Medulla oblongata (tissue), 1 donor: ENCODE data around the gene FAM53A.
A peak's percentile ranks its signal among the peaks of the same experiment; 100 is the strongest.
"Not testable (repeated sequence)": the region's sequence is repeated elsewhere in the genome, so short reads cannot be mapped to it uniquely, and the experiment has no call there.

Source experiments
- DNase-seq: peaks from one replicate; pipeline ENCODE4 v3.0.0-alpha.2; 2015; ENCODE audit errors: extremely low spot score

Gene FAM53A

DNA sequence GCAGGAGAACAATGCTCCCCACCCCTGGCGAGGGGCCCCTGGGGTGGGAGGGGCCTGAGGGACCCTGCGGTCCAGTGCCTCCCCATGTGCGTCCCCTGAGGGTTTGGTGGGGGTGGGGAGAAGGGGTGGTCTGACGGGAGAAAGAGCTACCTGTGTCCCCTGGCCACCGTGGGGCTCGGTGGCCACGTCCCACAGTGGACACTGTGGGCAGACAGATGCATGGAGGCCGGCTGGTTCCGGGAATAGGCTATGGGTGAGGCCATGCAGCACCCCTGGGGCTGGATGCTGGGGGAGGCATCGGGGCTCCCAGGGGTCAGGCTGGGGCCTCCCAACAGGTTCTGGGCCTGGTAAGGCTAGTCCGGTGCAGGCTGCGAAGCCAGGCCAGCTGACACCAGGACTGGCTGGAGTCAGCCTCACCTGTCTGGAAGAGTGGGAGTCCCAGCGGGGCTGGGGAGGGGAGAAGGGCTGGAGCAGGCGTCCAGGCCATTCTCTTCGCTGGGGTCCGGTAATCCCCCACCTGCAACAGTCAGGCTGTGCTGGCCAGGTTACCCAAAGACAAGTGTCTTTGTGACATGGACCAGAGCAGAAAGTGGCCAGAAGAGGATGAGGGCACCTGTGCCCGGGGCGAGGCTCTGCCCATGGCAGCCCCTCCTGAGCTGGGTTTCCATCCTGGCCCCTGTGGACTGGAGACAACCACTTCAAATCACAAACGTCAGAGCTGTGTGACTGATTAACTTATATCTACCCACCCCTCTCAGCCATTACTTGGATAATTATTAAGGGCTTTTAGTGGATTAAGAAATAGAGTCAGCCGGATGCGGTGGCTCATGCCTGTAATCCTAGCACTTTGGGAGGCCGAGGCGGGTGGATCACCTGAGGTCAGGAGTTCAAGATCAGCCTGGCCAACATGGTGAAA lies 1.4 kb upstream of the FAM53A start:
- no peak for DNase-seq

DNA sequence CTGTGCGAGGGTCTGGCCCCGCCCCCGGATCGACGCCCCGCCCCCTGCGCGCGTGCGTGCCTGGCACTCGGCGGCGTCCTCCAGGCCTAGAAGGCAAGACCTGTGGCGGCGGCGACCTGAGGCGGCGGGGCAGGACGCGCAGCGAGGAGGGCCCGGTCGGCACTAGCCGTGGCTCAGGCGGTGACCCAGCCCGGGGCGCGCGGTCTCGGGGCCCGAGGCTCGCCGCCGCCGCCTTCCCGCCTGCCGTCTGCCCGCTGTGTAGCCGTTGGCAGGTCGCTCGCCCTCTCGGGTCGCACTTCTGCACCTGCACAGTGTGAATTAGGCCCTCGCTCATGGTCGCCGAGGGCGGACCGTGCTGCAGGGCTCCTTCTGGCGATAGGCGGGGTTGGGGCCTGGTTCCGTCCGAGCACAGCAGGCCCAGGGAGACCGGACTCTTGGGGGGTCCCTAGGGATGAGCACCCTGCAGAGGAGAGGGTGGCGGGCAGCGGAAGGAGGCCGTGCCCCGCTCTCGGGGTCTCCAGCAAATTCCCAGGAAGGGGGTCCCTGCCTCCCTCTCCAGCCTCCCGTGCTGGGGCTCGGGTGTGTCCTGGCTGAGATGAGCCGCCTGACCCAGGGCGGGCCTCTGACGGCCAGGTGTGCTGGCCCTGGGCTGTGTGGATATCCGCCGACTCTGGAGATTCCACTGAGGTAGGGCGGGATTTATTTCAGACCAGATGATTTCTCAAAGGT lies 557 bp upstream of the FAM53A start:
- no peak for DNase-seq

DNA sequence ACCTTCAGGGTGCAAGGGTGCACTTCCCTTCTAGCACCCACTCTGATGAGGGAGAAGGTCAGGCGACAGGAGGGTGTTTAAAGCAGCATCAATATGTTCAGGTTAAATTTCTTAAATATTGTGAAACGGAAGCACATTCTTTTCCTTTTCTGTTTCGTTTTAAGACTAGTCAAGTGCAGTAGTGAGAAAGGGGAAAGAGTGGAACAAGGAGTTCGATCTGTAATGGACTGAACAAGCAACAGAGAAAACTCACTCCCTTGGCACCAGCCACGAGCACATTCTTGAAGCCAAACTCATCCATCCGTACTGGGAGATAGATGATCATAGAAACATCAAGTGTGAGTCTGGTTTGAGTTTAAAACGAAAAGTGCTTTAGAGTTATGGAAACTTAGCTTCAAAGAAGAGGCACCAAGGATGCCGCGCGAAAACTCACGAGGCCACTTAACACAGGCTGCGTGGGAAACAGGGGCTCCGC lies 815 bp downstream of the FAM53A start:
- DNase-seq: peak; percentile 48

DNA sequence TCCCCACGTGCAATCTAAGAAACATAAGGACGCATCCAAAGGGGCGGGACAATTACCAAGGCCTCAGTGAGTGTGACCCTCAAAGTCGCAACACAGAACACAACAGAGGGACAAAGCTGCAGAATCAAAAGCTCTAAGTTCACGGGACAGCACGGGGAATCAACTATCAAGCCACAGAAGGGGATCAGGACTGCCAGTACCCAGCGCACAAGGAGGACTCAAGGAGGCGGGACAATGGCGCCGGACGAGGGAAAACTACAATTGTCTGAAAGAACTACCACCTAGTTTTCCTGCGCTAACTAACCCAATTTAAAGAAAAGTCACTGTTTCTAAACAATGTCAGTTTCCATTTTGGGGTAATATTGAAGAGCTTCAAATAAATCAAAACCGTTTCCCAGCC lies 1.3 kb downstream of the FAM53A start:
- no peak for DNase-seq

DNA sequence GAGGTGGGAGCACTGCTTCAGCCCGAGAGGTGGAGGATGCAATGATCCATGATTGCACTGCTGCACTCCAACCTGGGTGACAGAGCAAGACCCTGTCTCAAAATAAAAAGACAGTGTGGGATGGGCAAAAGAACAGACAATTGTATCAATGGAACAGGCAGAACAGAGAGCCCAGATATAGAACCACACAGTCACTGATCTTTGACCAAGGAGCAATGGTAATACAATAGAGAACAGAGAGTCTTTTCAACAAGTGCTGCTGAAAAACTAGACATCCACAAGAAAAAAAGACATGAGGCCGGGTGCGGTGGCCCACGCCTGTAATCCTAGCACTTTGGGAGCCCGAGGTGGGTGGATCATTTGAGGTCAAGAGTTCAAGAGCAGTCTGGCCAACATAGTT lies 5.9 kb downstream of the FAM53A start:
- no peak for DNase-seq

DNA sequence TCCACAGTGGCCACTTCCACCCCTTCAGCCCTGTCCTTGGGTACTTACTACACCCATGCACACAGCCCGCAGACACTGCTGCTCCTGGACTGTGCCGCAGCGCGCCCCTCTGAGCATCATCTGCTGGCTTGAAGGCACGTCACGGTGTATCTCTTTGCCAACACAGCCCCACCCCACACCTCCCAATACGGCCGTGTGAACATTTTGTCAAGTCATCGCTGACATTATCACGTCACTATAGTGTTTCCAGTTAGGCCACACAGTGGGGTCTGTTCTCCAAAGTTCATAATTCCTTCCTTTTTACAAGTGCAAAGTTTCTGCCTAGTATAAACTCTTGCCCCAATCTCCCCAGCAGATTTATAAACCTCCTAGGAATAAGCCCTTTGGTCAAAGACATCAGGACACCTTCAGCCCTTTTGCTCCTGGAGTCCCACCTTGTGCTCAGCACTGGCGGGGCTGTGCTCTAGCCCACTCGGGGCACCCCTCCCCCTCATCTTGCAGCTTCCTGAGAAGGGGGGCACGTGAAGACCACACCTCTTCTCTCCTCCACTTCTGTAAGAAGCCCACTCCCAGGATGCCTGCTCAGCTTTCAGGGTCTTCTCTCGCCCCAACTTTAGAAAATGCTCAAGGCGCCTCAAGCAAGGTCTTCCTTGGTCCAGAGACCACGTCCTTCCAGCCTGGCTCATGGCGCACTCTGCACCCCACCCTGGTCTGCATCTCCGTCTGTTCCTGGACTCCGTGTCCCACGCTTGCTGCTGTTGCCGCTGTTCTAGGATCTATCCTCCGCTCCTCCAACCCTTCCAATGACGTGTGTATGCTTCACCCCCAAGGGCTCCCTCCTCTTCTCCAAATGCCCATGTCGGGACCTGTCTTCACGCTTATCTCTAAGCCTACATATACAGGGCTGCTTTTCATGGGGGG lies 7.2 kb downstream of the FAM53A start:
- DNase-seq: no peak

DNA sequence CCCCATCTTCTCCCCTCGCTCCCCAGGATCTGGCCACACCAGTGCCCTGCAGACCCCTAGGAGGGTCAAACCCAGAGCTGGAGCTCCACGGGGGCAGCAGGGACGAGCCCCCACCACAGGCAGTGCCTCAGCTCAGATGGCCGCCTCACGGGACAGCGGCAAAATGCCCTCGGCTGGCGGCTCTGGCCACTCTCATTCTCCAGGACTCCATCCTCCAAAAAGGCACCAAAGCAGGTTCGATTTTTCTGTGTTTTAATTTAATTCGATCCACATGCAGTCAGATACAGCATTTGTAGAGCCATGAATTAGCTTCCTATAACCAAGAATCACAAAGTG lies 8.3 kb downstream of the FAM53A start:
- DNase-seq: no peak

DNA sequence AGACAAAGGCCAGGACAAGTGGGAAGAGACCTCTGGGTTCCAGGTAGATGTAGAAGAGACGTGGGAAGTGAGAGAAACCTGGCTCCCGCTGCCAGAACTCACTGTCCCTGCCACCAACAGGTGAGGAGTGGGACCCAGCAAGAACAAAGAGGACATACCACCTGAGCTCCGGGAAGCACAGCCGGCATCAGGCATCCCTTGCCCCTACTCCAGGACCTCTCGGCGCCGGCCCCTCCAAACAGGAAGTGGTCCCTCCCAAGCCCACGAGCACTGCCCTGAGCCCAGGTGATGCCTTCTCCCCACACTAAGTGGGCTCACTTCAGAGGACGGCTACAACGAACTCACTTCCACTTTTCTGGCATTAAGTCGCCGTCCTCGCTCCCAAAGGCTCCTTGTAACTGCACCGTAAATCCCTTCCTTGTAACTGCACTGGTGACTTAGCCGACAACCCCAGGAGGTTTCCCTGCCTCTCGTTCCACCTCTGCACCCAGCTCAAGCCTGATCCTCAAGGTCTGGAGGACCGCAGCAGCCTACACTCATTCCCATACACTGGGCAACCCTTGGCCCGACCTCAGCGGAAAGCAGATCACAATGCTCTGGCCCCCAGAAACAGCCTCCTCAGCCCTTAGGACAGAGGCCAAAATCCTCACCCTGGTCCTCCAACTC lies 8.8 kb downstream of the FAM53A start:
- DNase-seq: no peak

DNA sequence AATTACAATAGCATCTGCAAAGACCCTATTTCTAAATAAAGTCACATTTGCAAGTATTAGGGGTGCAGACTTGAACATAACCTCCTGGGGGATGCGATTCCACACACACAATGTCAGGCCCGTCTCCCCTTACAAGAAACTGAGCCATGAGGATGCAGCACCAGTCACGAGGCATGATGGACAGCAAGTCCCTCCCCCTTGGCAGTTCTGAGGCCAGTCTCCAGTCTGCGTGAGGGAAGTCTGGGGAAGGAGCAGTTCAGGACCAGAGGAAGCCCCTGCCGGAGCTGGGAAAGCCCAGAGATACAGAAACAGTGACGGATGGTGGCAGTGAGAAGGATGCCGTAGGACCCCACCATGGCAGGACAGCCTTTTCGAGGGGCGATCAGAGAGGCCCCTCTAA lies 9.4 kb downstream of the FAM53A start:
- peak; percentile 79 for DNase-seq

DNA sequence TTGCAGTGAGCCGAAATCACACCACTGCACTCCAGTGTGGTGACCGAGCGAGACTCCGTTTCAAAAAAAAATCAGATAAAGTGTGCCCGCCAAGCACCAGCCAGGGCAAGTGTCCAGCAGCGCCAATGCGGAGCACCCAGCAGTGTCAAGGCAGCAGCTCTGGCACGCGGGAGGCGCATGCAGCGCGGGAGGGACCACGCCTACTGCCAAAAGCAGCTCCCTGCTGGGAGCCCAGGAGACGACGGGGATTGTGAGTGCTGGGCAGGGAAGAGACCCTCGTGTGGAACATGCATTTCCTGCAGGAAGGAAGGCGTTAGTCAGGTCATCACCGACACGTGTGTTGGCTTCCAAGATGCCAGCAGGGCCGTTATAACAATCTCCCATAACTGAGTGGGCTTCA lies 10.4 kb downstream of the FAM53A start:
- DNase-seq: no peak

DNA sequence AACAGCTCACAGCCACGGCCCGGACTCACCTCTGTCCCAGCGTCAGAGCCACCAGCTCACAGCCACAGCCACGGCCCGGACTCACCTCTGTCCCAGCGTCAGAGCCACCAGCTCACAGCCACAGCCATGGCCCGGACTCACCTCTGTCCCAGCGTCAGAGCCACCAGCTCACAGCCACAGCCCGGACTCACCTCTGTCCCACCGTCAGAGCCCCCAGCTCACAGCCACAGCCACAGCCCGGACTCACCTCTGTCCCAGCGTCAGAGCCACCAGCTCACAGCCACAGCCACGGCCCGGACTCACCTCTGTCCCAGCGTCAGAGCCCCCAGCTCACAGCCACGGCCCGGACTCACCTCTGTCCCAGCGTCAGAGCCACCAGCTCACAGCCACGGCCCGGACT lies 13.1 kb downstream of the FAM53A start:
- not testable (repeated sequence) for DNase-seq

DNA sequence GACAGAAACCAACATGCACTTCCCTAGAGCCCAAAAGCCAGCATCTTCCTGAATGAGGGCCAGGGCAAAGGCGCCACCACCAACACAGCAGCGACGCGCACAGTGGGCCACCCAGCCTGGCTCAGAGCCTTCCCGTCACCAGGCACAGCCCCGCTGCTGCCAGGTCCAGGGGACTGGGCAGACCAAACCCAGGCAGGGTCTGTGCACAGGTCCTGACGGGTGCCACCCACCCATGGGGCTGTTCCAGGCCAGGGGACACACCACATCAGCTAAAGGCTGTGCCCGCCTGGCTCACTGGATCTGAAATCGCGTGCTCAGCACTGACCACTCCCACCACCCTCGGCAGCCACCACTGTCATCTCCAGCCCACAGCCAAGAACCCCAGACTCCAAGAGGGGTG lies 13.8 kb downstream of the FAM53A start:
- no peak for DNase-seq

DNA sequence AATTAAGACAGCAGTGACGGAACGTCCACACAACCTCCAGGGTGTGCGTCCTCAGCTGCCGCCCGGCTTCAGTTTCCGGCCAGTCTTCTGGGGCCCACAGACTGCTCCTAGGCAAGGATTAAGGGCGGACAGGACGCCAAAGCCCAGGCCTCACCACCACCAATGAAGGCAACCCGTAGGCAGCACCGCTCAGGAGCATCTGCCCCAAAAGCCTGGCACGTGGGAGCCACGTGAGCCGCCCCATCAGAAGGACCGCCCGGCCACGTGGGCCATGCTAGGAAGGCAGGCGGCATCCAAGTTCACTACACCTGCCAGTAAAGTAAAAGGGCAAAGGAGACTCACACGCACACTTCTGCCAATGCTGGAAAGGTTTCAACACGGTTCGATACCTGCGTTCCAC lies 14.3 kb downstream of the FAM53A start:
- DNase-seq: no peak

DNA sequence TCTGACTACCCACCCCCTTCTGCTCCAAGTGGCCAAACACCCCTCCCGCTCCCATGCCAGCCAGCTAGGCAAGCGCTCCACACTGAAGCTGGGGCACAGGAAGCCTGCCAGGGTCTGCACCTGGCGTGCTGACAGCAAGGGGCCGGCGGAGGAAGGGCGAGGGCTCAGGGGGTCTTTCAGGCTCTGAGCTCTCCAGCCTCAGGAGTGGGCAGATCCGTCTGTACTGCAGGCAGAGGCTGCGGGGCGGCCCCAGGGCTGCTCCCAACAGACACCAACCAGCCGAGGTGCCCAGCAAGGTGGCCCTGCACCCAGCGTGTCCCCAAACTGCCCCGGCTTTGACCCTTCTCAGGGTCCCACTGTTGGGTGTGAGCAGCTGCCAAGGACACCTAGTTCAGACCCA lies 14.8 kb downstream of the FAM53A start:
- DNase-seq: no peak

DNA sequence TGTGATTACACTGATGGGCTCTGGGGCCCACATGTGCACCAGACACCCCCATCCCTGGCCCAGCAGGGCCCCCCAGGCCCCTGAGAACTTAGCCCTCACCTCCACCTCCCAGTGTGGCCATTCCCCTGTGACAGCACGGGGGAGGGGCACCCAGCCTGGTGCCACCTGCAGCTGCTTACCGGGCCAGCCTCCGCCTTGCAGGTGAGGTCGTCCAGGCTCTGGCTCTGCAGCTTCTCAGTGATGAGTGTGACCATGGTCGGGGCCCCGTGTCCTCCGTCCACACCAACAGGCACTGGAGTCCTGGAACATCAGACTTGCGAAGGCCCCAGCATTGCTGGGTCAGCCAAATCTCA lies 15.6 kb downstream of the FAM53A start:
- no peak for DNase-seq

DNA sequence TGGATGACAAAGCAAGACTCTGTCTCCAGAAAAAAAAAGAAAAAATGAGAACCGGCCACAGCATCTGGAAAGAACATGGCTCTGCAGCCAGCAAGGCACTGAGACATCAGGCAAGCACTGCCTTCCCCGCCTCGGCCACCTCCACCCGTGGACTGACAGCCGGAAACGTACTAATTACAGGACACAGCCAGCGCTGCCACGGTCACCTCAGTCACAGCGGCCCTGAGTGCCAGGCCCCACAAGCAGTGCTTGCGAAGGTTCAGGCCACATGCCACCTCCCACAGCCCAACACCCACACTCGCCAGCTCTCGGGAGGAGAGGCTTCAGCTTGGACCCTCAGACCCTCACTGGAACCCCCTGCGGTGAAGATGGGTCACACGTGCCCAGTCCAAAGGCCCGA lies 16.8 kb downstream of the FAM53A start:
- DNase-seq: no peak

DNA sequence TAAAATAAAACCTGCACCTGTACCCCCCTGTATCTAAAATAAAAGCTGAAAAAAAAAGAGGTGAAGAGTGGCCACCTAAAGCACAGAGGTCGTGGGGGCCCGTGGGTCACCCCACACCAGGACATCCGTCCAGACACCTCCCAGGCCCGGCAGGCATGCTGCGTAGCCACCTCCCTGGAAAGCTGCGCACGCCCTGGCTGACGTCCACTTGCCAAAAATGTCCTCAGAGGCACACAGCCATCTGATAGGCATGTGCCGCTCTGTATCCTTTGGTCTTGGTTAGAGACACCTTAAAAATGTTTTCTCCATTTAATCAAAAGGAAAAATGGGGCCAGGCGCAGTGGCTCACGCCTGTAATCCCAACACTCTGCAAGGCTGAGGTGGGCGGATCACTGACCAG lies 17.7 kb downstream of the FAM53A start:
- no peak for DNase-seq

DNA sequence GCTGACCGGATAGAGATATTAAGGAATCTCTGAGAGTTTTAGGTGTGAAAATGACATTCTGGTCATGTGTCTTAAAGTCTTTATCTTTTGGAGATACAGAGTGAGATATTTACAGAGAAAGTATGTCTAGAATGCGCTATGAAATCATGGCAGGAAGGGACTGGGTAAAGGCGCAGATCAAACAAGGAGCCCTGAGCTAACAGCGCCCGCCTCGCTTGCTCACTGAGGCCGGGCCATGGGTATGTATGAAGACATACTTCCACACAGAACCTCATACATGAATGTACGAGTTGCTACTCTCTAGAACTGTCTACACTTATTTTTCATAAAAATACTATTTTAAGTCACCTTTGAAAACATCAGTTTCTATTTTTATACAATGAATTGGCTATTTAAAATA lies 20.0 kb downstream of the FAM53A start:
- no peak for DNase-seq

DNA sequence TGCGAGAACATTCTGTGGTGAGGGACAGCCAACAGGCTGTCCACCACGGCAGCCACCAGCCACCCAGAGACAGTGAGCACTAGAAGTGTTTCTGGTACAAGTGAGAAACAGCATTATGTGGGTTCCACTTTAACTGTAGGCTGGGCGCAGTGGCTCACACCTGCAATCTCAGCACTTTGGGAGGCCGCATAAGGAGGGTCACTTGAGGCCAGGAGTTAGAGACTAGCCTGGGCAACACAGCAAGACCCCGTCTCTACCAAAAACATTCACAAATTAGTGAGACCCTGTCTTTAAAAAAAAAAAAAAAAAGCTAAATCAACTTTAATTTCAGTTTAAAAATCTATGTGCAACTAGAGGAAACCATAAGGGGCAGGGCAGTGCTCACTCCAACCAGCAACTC lies 20.6 kb downstream of the FAM53A start:
- no peak for DNase-seq

DNA sequence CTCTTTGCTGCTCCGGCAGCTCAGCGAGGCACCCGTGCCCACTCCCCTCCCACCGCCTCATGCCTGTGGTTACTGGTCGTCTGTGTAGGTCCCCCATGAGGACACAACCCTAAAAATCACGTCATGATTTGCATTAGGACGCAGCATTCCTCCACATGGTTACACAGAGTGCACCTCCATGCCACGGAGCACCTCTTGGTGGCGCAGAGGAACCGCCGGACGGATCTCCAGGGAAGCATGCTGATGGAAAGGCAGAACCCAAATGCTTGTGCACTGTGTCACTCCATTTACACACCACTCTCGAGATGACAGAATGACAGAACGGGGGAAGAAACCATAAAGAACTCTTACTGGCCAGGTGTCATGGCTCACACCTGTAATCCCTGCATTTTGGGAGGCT lies 22.4 kb downstream of the FAM53A start:
- DNase-seq: no peak

DNA sequence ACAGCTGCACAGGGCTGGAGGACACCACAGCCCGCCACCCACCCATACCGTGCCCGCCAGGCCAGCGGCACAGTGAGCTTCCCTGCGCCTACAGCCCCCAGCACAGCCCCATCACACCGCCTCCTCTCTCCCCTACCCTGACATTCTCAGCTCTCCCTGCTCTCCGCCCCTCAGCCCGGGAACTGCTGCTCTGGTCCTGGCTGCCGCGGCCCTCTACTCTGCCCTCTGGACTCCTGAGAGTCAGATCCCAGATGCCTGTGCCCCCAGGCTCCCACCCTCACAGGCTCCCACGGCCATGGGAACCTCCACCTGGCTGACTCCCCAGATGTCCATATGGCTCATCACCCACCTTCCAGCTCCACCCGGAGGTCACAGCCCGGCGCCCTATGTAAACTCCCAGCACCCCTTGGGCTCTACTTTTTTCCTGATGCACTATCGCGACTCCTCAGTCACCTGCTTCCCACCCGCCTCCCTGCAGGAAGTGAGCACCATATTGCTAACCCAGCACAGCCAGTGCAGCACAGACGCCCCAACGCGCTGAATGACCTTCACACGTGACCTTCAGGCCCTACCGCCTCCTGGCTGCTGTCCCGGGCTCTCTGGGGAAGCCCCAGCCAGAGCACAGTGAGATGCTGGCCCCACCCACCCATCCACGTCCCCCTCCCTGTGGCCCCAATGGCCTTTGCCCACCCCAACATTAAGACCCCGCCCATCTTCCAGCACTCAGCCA lies 23.0 kb downstream of the FAM53A start:
- DNase-seq: no peak
